NCI-H2196 (cell line): ENCODE measurements around the gene RHOU.

Experiments used
- DNase-seq: peaks from one replicate; lab custom pipeline; 2025; ENCODE audit not compliant: unreplicated experiment; lab: John Stamatoyannopoulos, UW

RHOU gene

GRCh38 chr1:228782662-228783417, 47.6 kb downstream of the RHOU start:
- no peak for DNase-seq

DNA sequence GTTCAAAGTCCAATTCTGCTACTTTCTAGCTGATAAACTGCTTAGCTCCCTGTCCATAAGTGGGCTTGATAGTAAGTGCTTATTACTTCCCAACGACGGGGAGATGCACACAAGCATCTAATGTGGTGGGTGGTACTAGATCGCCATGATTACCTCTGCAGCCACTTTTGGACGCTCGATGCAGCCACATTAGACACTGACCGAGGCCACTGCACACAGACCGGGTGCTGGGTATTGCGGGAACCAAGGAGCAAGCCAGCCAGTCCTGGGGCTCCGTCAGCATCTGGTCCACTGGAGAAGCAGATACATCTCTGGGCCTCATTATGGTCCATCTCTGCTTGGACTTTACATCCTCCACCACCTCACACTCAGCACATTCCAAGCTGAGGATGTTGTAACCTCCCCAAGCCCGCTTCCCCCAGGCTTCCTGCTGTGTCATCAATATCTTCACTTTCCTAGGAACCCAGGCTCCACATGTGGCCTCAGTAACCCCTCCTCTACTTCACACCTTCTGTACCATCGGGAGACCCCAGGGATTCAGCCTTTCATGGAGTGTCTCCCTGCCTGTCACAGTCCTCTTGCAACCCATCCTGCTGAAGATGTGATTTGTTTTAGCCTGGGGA, 48.2 kb downstream of the RHOU start:
- no peak for DNase-seq

- DNase-seq, result no peak
Observed at GRCh38 chr1:228784181-228784580, 48.9 kb downstream of the RHOU start.

GRCh38 chr1:228785366-228786330, 50.4 kb downstream of the RHOU start:
- DNase-seq, result no peak

DNA sequence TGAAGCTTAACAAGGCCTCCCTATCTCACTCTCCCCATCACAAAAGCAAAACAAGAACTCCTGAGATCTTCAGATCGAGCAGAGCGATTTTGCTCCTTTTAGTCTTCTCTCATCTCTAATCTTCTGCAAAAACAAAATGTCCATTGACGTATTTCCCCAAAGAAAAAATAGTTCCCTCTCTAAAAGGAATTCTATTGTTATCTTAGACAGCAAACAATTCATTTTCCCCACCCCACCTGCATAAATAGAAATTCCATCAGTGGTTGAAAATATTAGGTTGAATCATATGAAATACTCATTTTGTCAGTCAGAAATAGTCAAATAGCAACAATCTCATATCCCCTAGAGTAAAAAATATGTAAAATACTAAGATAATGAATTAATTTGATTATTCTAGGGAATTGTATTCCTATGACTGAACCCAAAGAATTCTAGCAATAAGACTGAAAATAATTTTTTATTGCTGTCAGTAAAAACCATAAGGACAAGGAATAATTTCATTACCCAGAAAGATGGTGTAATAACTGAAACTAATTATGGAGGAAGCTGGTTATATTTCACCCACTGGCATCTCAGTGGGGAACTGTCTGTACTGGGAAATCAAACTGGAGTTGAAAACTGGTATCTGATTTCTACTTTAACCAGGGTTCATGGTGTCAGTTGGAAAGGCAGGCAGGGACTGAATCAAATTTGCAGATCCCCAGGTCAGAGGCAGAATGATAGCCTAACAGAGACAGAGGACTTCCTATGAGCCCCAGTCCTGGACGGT, 51.3 kb downstream of the RHOU start:
- DNase-seq, result no peak

DNA sequence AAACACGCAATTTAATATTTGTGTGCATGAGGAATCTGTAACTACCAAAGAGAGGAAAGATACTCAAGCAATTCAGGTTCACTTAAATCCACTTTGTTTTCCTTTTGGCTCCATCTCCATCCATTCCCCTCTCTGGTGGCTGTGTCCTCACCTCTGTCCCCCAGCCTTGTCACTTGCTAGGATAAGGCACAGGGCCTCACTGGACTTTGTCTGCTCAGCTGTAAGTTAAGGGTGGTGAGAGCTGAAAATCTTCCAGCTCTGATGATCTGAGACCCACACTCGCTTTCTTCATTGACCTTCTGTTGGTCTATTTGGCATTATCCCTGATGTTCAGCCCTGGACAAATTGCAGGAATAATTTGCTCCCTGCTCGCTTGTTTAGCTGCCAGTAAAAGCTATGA, 56.5 kb downstream of the RHOU start:
- no peak for DNase-seq

- peak; percentile 69 for DNase-seq
Observed at GRCh38 chr1:228792601-228793000, 57.3 kb downstream of the RHOU start.

GRCh38 chr1:228793032-228793431, 57.8 kb downstream of the RHOU start:
- no peak for DNase-seq

DNA sequence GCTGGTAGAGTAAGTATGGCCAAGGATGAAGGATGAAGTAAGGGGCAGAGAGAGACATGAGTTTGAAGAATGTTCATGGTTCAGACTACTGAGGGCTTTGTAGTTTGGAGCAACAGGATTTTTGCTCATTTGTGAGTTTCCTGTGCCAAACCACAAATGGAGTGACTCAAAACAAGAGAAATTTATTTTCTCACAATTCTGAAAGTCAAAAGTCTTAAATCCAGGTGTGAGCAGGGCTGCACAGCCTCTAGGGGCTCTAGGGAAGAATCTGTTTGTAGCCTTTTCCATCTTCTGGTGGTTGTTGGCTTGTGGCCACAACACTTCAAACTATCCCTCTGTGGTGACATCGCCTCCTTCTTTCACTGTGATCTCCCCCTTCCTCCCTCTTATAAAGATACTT, 58.9 kb downstream of the RHOU start:
- no peak for DNase-seq

DNA sequence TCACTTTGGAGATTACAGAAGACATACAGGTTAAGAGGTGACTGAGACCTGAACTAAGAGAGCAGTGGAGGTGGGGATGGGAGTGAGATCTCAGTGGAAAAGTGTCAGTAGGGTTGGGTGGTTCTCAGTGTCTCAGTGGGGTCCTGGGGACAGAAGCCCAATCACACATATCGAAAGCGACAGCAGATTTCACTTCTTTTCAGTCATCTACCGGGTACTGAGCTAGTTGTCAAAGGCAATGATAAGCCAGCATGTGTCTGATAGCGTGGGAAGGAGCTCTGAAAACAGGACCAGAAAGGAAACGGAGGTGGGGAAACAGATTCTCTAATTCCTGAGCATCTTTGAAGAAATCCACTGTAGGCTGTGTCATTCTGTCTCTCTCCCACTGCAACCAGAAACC, 59.5 kb downstream of the RHOU start:
- no peak for DNase-seq

- no peak for DNase-seq
Observed at GRCh38 chr1:228795596-228795995, 60.3 kb downstream of the RHOU start.
